Adrenal gland (tissue), 5 donors: ENCODE results near the gene EVPL.

Source experiments
- CTCF ChIP-seq, 6 experiments: fragments of 450-650 bp in 4 of 6; fragments of 200-600 bp in 2 of 6; sonication (generic) in 1 of 6; IDR thresholded peaks; 1 replicate in 5 of 6; 2 replicates in 1 of 6; pipeline versions ENCODE4 v1.5.1 to v1.8.0; 2016 to 2021; ENCODE audit warnings: antibody characterized with exemption in 6 of 6, mild to moderate bottlenecking in 2 of 6, moderate library complexity in 1 of 6
- POLR2A ChIP-seq, 2 donors: fragments of 450-650 bp; IDR thresholded peaks; one replicate each; pipeline ENCODE4 v1.6.1; 2017; ENCODE audit warnings: antibody characterized with exemption in 2 of 2, mild to moderate bottlenecking in 2 of 2, moderate library complexity in 1 of 2
- donor health status: DM: no; HTN: no; CAD: no.

GRCh38 chr17:76014925-76015261 is 12.2 kb downstream of the EVPL start:
- TF ChIP-seq CTCF (IDR thresholded peaks at IDR 0.05): no peak
- TF ChIP-seq POLR2A (IDR thresholded peaks at IDR 0.05): no peak
